SK-N-SH (cell line): ENCODE measurements around the gene PPP1R14B.

ENCODE experiments used
- NFIC ChIP-seq: IDR thresholded peaks from 2 replicates; pipeline ENCODE4 v1.4.0; 2012; ENCODE audit warnings: borderline replicate concordance
- POLR2AphosphoS5 ChIP-seq: IDR thresholded peaks from 2 replicates; pipeline ENCODE4 v1.6.1; 2012; ENCODE audit warnings: low read depth, low read length
- RAD21 ChIP-seq: IDR thresholded peaks from 2 replicates; pipeline ENCODE4 v1.6.1; 2012; ENCODE audit warnings: mild to moderate bottlenecking, low read length
- RFX5 ChIP-seq: IDR thresholded peaks from 2 replicates; pipeline ENCODE4 v1.6.1; 2012; ENCODE audit warnings: mild to moderate bottlenecking, improper control_type of control experiment, low read length
- TAF1 ChIP-seq: IDR thresholded peaks from 2 replicates; pipeline ENCODE4 v1.6.1; 2012; ENCODE audit warnings: low read depth, mild to moderate bottlenecking, low read length, moderate library complexity, borderline replicate concordance
- YY1 ChIP-seq: IDR thresholded peaks from 2 replicates; pipeline ENCODE4 v1.4.0; 2012; ENCODE audit warnings: low read depth, mild to moderate bottlenecking
- TF ChIP-seq, protein P1 (sequence below): fragments of 200-600 bp; sonication (generic); IDR thresholded peaks from 2 replicates; pipeline ENCODE4 v1.6.1; 2017; ENCODE audit warnings: antibody characterized with exemption, mild to moderate bottlenecking, moderate library complexity
- TF ChIP-seq, protein P2 (sequence below): IDR thresholded peaks from 2 replicates; pipeline ENCODE4 v1.6.1; 2012; ENCODE audit warnings: mild to moderate bottlenecking, low read depth, low read length, moderate library complexity
- TF ChIP-seq, protein P3 (sequence below): IDR thresholded peaks from 2 replicates; pipeline ENCODE4 v1.4.0; 2012; ENCODE audit warnings: low read depth

DNA sequence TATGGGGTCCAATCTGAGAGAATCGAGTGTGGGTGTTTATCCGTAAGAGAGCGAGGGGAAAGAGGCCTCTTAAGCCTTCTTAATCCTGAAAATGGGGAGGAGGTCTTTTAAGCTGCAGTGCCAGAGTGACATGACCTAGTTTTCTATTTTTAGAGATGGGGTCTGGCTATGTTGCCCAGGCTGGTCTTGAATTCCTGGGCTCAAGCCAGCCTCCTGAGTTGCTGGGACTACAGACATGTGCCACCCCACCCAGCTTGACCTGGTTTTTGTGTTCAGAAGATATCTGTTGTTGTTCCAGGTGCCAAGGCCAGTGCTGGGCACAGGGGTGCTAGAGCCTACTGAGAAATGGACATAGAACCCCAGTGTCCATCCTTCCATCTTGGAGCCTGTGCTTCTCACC is 36.3 kb upstream of the PPP1R14B start:
- TF ChIP-seq, protein P1, sequence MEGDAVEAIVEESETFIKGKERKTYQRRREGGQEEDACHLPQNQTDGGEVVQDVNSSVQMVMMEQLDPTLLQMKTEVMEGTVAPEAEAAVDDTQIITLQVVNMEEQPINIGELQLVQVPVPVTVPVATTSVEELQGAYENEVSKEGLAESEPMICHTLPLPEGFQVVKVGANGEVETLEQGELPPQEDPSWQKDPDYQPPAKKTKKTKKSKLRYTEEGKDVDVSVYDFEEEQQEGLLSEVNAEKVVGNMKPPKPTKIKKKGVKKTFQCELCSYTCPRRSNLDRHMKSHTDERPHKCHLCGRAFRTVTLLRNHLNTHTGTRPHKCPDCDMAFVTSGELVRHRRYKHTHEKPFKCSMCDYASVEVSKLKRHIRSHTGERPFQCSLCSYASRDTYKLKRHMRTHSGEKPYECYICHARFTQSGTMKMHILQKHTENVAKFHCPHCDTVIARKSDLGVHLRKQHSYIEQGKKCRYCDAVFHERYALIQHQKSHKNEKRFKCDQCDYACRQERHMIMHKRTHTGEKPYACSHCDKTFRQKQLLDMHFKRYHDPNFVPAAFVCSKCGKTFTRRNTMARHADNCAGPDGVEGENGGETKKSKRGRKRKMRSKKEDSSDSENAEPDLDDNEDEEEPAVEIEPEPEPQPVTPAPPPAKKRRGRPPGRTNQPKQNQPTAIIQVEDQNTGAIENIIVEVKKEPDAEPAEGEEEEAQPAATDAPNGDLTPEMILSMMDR: no peak
- TF ChIP-seq, protein P2, sequence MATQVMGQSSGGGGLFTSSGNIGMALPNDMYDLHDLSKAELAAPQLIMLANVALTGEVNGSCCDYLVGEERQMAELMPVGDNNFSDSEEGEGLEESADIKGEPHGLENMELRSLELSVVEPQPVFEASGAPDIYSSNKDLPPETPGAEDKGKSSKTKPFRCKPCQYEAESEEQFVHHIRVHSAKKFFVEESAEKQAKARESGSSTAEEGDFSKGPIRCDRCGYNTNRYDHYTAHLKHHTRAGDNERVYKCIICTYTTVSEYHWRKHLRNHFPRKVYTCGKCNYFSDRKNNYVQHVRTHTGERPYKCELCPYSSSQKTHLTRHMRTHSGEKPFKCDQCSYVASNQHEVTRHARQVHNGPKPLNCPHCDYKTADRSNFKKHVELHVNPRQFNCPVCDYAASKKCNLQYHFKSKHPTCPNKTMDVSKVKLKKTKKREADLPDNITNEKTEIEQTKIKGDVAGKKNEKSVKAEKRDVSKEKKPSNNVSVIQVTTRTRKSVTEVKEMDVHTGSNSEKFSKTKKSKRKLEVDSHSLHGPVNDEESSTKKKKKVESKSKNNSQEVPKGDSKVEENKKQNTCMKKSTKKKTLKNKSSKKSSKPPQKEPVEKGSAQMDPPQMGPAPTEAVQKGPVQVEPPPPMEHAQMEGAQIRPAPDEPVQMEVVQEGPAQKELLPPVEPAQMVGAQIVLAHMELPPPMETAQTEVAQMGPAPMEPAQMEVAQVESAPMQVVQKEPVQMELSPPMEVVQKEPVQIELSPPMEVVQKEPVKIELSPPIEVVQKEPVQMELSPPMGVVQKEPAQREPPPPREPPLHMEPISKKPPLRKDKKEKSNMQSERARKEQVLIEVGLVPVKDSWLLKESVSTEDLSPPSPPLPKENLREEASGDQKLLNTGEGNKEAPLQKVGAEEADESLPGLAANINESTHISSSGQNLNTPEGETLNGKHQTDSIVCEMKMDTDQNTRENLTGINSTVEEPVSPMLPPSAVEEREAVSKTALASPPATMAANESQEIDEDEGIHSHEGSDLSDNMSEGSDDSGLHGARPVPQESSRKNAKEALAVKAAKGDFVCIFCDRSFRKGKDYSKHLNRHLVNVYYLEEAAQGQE: no peak
- TF ChIP-seq POLR2AphosphoS5 (no peak), YY1 (no peak), TAF1 (no peak), NFIC (no peak), RFX5 (no peak), RAD21 (no peak)
- TF ChIP-seq, protein P3, sequence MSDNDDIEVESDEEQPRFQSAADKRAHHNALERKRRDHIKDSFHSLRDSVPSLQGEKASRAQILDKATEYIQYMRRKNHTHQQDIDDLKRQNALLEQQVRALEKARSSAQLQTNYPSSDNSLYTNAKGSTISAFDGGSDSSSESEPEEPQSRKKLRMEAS: no peak
